HAP-1 (cell line): ENCODE measurements around the gene RGS6.

Experiments
- DNase-seq, 2 experiments: peaks; one replicate each; pipeline ENCODE4 v3.0.0-alpha.2; 2016 to 2020; ENCODE audit warnings: low spot score in 2 of 2
- H3K27me3 ChIP-seq: fragments of 250-450 bp; sonication (Bioruptor Pico); 2 replicates; pipeline ENCODE4 v1.5.1; 2020; ENCODE audit warnings: low read depth, mild to moderate bottlenecking, moderate library complexity
- H3K36me3 ChIP-seq: fragments of 250-450 bp; sonication (Bioruptor Pico); replicated peaks from 2 replicates; pipeline ENCODE4 v1.5.1; 2020; ENCODE audit warnings: mild to moderate bottlenecking
- H3K4me1 ChIP-seq: fragments of 250-450 bp; sonication (Bioruptor Pico); 2 replicates; pipeline ENCODE4 v1.5.1; 2020; ENCODE audit warnings: mild to moderate bottlenecking
- H3K4me3 ChIP-seq: fragments of 250-450 bp; sonication (Bioruptor Pico); 2 replicates; pipeline ENCODE4 v1.5.1; 2020; ENCODE audit warnings: mild to moderate bottlenecking, moderate library complexity
- H3K9me3 ChIP-seq: fragments of 250-450 bp; sonication (Bioruptor Pico); 2 replicates; pipeline ENCODE4 v1.5.1; 2020; ENCODE audit warnings: mild to moderate bottlenecking, moderate library complexity
- in situ Hi-C: fragments of 300-500 bp; cut with MboI; formaldehyde crosslinking; loops from 3 replicates; pipeline ENCODE4 v1.14.3; 2020; ENCODE audit warnings: low sequenced_read_pairs, inconsistent platforms, mixed read lengths

RGS6 gene

DNA sequence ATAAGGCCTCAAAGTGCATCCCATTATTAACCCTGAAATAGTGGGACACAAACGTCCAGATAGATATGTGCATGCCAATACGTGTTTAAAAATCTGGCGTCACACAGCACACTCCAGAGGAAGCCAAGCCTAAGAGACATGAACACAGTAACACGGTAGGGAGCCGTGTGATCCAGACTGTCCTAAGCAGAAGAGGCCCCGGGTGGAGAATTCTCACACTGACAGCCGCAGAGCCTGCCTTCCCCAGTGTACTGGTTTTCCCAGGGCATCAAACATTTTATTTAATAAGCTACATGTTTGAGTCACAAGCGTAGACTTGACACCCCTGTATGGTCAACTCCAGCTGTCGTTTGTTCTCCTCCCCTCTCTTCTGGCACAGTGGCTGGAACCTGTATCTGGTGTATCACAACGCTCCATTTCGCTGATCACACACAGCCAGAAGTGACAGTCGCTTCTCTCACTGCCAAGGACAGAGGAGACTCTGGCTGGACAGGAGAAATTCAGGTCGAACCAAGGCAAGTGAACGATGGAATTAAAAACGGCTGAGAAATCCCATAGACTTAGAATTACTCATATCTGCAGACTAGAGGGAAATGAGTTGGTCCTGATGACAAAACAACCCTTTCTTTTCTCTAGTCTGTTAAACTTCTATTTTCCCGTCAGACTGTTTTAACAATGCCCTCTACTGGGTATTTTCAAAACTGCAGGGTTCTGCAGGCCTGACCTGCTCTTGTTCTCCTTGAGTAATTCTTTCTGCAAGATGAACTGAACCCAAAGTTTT, 359.9 kb downstream of the RGS6 start:
- Histone ChIP-seq H3K36me3 (no peaks in the 10 kb centered on the region), H3K4me3 (no peak overlapping the region), H3K9me3 (no peaks in the 10 kb centered on the region), H3K27me3 (no peaks in the 10 kb centered on the region), H3K4me1 (no peaks in the 10 kb centered on the region)
- DNase-seq = peak in 1 of 2 experiments; percentile 27
- in situ Hi-C loops = no loop called here

DNA sequence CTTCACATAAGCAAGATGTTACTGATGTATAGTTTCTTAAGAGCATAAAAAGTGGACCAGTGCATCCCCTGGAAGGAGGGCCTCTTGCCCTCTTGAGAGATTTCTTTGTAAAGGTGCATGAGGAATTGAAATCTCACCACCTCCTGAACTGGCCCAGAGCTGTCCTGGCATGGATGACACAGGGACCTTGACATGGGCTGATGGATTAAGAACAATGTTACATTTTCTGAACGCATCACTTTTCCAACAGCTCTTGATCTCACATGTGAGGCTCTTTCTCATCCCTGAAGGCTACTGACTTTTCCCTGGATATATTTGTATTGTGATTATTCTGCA, 360.4 kb downstream of the RGS6 start:
- H3K4me3 ChIP-seq = no peak overlapping the region
- no peaks in the 10 kb centered on the region for H3K4me1 ChIP-seq
- DNase-seq = no peak
- in situ Hi-C loops = no loop called here
- no peaks in the 10 kb centered on the region for H3K9me3 ChIP-seq
- no peaks in the 10 kb centered on the region for H3K36me3 ChIP-seq
- no peaks in the 10 kb centered on the region for H3K27me3 ChIP-seq

DNA sequence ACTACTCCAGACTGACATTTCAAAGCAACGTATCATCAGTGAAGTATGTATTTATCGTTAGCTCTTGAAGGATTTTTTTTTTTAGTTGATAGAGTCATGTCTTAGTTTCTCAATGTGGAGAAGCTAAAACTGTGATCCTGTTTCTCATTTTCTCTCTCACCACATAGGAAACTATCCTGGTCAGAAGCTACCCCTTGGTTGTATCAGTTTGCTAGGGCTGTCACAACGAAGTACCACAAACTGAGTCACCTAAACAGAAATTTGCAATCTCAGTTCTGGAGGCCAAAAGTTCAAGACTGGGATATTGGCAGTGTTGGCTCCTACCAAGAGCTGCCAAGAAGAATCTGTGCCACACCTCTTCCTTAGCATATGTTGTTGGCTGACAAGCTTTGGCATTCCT, 369.1 kb downstream of the RGS6 start:
- in situ Hi-C loops = no loop called here

DNA sequence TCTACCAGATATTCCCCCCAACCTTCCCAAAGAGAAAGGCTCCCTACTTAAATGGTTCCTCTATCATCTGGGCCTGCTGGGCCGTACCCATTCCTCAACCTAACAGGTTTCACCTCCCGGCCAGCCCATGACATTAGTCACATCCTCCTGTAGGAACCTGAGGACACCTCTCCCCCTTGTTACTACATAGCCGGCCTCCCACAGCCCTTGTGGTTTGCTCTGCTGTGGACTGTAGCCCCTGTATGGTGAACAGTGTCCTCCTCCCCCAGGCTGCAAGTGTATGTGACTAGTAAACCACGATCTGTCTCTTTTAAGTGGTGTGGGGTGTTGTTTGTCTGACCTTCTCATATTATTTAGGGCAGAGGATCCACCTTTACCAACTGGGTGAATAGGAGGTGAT, 371.7 kb downstream of the RGS6 start:
- in situ Hi-C loops = no loop called here
- no peak overlapping the region for H3K4me3 ChIP-seq
- no peaks in the 10 kb centered on the region for H3K4me1 ChIP-seq
- H3K9me3 ChIP-seq = no peaks in the 10 kb centered on the region
- no peaks in the 10 kb centered on the region for H3K36me3 ChIP-seq
- no peak for DNase-seq
- no peaks in the 10 kb centered on the region for H3K27me3 ChIP-seq

More for the DNA sequence above, 369.1 kb downstream of the RGS6 start:
- Histone ChIP-seq H3K4me1 (no peaks in the 10 kb centered on the region), H3K4me3 (no peak overlapping the region), H3K9me3 (no peaks in the 10 kb centered on the region), H3K27me3 (no peaks in the 10 kb centered on the region), H3K36me3 (no peaks in the 10 kb centered on the region)
- DNase-seq = no peak

DNA sequence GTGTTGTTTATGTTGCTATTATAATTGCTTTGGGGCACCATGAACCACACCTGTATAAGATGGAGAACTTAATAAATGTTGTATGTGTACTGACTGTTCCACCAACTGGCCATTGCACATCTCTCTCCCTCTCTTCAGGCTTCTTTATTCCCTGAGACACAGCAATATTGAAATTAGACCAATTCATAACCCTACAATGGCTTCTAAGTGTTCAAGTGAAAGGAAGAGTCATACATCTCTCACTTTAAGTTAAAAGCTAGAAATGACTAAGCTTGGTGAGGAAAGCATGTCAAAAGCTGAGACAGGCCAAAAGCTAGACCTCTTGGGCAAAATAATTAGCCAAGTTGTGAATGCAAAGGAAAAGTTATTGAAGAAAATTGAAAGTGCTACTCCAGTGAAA, 373.3 kb downstream of the RGS6 start:
- no peaks in the 10 kb centered on the region for H3K36me3 ChIP-seq
- no peaks in the 10 kb centered on the region for H3K27me3 ChIP-seq
- no peak for DNase-seq
- in situ Hi-C loops = no loop called here
- H3K4me1 ChIP-seq = no peaks in the 10 kb centered on the region
- no peaks in the 10 kb centered on the region for H3K9me3 ChIP-seq
- H3K4me3 ChIP-seq = no peak overlapping the region

DNA sequence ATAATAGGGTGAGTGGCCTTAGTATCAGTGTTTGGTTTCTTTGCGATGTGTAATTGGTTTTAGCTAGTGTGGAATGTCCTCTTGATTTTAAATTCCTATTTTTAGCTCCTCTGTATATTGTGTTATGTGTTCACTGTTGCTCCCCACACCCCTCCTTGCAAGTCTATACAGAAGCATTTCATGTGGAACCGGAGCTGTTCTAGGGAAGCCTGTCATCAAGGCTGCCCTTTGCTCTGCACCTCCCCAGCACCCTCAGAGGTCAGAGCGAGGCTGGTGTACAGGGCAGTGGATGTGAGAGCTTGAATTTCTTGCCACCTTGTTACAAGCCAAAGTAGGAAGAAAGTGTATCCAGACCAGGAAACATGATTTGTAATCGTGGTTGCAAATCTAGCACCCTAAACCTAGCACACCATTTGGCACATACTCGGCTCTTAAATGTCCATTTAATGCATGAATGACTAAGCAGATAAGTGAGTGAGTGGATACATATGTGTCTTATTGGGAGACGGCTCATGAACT, 376.8 kb downstream of the RGS6 start:
- DNase-seq = no peak
- no peak overlapping the region for H3K4me3 ChIP-seq
- H3K9me3 ChIP-seq = no peaks in the 10 kb centered on the region
- H3K36me3 ChIP-seq = no peaks in the 10 kb centered on the region
- in situ Hi-C loops = no loop called here
- no peaks in the 10 kb centered on the region for H3K4me1 ChIP-seq
- no peaks in the 10 kb centered on the region for H3K27me3 ChIP-seq

DNA sequence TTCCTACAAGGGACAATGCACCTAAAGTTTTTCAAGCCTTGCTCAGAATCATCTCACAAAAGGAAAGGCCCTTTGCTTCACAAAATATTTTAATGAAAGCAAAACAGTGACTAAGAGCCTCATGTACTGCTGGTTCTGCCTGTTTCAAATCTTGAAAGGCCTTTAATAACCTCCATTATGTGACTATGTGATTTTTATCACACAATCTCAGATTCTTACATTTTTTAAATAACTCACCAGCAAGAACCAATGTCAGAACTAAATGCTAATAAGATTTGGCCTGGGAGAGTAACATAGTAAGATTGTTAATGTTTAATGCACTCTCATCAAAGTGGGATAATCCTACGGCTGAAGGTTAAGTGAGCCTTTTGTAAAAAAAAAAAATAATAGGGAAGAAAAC, 378.9 kb downstream of the RGS6 start:
- no peaks in the 10 kb centered on the region for H3K36me3 ChIP-seq
- in situ Hi-C loops = no loop called here
- H3K4me1 ChIP-seq = no peaks in the 10 kb centered on the region

DNA sequence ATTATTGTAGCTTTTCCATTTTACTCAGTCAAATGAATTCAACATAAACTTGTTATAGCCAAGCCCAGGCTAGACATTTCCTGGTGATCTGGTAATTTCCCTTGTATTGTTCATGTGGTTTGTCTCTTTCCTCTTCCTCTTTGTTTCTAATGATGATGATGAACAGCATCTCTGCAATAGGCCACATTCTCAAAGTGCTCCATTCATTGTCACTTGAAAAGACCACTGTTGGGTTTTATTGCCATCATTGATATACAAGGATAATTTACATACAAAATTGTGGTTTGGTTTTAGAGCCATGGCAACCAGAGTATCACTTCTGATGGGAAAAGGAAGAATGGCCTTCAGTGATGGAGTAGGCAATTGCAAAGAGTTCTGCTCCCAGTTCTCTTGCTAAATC, 379.3 kb downstream of the RGS6 start:
- DNase-seq = peak in 1 of 2 experiments; percentile 5
- Histone ChIP-seq H3K36me3 (no peaks in the 10 kb centered on the region), H3K27me3 (no peaks in the 10 kb centered on the region), H3K4me1 (no peaks in the 10 kb centered on the region), H3K4me3 (no peak overlapping the region), H3K9me3 (no peaks in the 10 kb centered on the region)
- in situ Hi-C loops = no loop called here

More for the DNA sequence above, 378.9 kb downstream of the RGS6 start:
- Histone ChIP-seq H3K9me3 (no peaks in the 10 kb centered on the region), H3K27me3 (no peaks in the 10 kb centered on the region), H3K4me3 (no peak overlapping the region)
- DNase-seq = no peak

DNA sequence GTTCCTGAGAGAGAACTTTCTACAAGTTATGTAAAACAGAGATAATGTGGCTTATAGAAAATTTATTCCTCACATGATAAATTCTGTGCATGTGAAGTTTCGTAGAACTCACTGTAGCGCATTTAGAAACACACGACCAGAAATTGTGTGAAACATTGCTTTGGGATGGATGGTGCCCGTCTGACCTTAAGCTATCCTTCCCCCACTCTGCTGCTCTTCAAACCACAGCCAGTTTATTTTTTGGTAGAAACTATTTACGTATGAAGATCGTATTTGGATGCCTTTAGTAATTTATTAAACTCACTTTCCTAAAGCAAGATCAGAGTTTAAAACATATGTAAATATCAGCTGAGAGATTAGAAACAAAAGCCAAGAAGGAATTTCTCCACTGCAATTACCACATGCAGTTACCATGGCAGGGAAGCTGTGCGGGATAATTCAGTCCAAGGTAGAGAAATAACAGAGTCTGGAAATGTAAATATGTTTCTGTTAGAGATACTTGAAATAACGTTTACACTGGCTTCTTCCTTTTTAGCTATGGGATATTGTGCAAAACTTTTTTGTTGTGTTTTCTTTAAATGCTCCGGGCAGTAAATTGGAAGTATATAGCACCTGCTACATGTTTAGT, 382.7 kb downstream of the RGS6 start:
- H3K36me3 ChIP-seq = no peaks in the 10 kb centered on the region
- no peaks in the 10 kb centered on the region for H3K9me3 ChIP-seq
- in situ Hi-C loops = no loop called here
- H3K27me3 ChIP-seq = no peaks in the 10 kb centered on the region
- no peaks in the 10 kb centered on the region for H3K4me1 ChIP-seq
- no peak for DNase-seq
- no peak overlapping the region for H3K4me3 ChIP-seq

DNA sequence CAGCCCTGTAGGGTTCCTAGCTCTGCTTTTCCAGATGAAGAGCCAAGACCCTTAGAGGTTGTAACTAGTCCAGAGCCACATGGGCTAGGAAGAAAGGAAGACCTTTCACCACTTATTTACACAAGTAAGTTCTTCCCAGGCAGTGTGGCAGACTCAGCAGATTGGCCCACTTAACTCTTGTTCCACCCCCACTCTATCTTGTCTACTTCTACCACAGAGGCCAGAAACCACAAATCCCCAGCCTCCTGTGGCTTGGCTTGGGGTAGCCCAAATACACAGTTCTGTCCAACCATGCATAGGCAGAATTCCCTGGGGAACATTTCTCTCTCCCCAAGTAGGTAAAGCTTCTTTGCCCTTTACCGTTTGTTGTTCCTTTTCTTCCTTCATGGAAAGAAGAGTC, 383.5 kb downstream of the RGS6 start:
- Histone ChIP-seq H3K4me1 (no peaks in the 10 kb centered on the region), H3K27me3 (no peaks in the 10 kb centered on the region), H3K4me3 (no peak overlapping the region), H3K9me3 (no peaks in the 10 kb centered on the region), H3K36me3 (no peaks in the 10 kb centered on the region)
- in situ Hi-C loops = no loop called here
- no peak for DNase-seq

DNA sequence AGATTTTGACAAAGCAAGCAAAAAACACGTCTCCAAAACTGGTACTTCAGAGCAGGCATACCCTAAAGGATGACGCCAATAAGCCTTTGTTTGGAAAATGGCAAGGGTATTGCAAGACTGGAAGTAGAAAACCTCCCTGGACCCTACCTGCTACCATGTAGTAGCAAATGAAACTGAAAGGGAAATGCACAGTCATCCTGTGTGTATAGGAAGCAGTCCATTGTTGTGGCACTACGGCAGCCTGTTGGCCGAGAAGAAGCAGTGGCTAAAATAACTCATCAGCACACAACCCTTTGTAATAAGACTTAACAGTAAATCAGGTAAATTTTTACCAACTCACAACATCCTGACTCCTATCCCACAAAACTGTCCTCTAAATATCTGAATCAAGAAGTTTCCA, 386.4 kb downstream of the RGS6 start:
- H3K4me1 ChIP-seq = no peaks in the 10 kb centered on the region
- H3K27me3 ChIP-seq = no peaks in the 10 kb centered on the region
- no peak overlapping the region for H3K4me3 ChIP-seq
- DNase-seq = no peak
- in situ Hi-C loops = no loop called here
- H3K36me3 ChIP-seq = no peaks in the 10 kb centered on the region
- H3K9me3 ChIP-seq = no peaks in the 10 kb centered on the region

DNA sequence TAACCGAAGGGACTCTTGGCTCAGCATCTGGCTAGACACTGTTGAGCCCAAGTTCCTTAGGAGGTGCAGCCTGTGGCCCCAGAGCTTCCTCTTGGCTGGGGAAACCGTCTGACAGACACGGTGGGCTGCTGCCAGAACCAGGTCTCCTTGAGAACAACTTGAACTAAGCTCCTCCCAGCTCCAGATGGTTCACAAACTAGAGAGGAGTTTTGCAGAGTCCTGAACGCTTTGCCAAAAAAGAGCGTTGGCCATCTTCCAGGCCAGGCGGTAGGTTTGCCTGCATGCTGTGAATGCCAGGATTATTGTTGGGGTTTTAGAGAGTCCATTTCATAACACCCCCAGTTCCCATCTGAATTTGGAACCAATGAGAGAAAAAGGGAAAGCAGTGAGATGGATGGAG, 399.8 kb downstream of the RGS6 start:
- Histone ChIP-seq H3K4me1 (no peaks in the 10 kb centered on the region), H3K27me3 (no peaks in the 10 kb centered on the region), H3K36me3 (no peaks in the 10 kb centered on the region), H3K4me3 (no peak overlapping the region), H3K9me3 (no peaks in the 10 kb centered on the region)
- no peak for DNase-seq
- in situ Hi-C loops = no loop called here

DNA sequence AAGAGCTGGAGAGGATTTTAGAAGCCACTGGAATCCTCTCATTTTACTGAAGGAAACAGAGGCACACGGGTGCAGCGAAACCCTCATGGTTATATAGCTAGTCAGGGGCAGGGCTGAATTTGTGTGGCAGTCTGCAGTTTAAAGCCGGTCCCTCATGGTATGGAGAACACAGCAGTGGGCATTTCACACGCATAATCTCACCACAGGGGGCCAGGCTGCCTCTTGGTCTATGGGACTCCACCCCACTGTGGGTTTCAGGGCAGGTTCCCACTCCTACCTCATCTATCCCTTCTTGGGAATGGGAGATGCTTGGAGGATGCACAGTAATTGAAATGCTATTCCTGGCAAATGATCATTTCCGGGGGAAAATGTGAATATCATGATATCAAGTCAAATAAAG, 400.6 kb downstream of the RGS6 start:
- H3K4me1 ChIP-seq = no peaks in the 10 kb centered on the region
- no peaks in the 10 kb centered on the region for H3K27me3 ChIP-seq
- no peak overlapping the region for H3K4me3 ChIP-seq
- in situ Hi-C loops = no loop called here
- no peaks in the 10 kb centered on the region for H3K36me3 ChIP-seq
- DNase-seq = no peak
- H3K9me3 ChIP-seq = no peaks in the 10 kb centered on the region

DNA sequence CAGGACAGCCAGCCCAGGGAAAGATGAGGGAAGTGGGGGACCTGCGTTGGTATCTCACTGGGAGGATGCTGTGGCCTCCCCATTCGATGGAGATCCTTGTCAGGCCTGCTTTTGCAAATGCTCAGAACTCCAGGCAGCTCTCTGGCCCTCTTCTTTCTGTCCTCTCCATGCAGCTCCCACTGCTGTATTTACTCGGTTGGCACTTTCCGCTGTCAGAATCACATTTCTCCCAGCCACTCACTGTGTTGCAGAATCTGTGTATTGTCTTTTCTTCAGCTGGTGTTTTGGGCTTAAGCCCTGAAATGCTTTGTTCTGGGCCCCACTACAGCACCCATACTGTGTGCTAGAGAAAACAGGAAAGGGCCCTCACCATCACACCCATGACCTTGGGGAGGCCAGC, 401.1 kb downstream of the RGS6 start:
- Histone ChIP-seq H3K9me3 (no peaks in the 10 kb centered on the region), H3K4me1 (no peaks in the 10 kb centered on the region), H3K4me3 (no peak overlapping the region), H3K27me3 (no peaks in the 10 kb centered on the region), H3K36me3 (no peaks in the 10 kb centered on the region)
- in situ Hi-C loops = no loop called here
- DNase-seq = no peak
